HG02938 (cell line): ENCODE results near the gene DNASE1L2.

Experiments
- ATAC-seq: cut with Tn5 transposase; IDR thresholded peaks from one replicate; pipeline ENCODE4 v1.9.1; 2021; ENCODE audit warnings: mild to moderate bottlenecking, moderate library complexity; ENCODE audit not compliant: unreplicated experiment

Gene DNASE1L2

DNA sequence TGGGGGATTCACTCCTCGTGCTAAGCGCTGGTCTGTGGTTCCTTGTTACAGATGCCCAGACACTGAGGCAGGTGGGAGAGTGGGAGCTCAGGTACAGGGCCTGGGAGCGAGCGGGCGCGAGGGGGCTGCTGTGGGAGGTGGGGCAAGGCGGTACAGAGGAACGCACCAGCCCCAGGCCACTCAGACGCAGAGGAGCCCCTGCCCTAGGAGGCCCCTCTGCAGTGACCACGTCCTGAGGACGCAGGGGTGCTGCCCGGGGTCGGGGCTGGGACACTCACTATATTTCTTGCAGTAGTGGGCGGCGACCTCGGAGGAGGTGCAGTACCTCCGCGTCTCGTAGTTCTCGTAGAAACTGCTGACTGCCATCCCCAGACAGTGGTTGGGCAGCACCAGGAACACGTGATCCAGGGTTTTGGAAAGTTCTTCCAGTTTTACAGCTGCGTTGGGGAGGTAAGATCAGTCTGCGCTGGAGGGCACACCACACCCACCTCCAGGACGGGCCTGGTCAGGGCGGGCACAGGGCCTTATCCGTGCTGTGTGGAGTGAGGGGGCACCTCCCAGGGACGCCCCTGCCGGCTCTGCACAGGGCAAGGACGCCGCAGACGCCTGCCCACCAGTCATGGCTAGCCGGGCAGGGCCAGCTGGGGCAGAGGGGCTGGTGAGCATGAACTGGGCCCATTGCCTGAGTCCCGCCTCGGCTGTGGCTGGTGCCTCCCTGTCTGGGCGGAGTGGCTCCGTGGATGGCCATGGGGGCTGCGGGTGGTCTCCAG lies 47.9 kb downstream of the DNASE1L2 start:
- ATAC-seq = no peak

DNA sequence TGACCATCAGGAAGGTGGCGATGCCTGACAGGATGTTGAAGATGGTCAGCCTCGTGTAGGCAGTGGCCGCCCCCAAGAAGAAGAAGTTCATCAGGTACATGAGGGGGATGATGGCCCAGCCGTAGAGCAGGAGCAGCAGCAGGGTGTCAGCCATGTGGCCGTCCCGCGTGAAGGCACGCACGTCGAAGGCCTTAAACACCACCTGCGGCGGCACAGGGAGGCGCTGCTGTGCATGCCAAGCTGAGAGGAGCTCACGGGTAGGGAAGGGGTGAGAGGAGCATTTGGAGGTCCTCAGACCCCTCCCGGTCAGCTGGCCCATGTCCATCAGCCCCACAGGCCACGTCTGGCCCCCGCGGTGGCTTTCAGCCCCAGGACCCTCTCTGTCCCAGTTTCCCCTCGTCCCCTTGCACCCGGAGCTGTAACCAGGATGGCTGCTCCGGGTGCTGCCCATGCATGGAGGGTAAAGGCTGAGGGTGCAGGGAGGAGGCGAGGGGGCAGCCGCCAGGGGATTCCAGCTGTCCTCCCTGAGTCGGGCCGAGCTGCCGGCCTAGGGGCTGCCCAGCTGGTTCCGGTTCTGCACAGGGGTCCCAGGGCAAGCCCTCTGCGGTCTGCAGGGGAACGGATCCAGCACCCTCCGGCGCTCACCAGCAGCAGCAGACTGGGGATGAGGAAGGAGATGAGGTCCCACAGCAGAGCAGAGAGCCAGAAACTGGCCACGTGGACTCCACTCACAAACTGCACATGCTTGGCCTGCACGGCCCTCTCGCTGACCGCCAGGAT lies 48.7 kb downstream of the DNASE1L2 start:
- ATAC-seq = no peak

DNA sequence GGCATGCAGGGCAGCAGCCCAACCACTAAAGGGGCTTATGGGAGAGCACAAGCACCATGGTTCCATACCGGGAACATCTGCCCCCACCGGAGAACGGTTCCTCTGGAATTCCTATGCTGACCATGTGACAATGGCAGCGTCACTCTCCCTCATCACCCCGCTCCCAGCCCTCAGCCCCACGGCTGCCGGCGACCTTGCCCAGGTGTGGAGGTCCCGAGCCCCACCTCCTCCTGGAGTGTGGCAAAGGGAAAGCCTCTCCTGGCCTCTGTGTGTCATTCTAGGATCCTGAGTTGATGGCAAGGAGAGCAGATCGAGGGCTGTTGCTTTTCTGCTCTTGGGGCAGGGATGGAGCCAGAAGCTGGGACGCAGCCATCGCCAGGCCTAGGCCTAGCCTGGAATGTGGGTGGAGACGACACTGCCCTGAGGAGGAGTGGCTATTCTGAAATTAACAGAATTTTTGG lies 49.5 kb downstream of the DNASE1L2 start:
- no peak for ATAC-seq

DNA sequence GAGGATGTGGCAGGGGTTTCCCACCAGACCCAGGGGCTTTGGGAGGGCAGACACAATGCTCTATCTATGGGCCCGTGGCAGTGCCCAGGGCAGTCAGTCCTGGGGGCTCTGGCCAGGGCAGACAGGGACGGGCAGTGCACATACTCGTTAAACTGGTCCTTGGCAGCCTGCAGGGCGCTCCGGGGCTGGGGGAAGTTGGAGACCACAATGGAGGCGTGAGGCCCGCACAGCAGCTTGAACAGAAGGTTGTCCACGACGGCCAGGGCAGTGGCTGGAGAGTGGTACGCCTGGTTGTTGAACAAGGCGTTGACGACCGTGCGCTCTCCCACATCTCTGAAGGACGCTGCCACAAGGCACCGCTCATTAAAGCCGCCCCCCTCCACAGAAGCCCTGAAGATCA lies 50.3 kb downstream of the DNASE1L2 start:
- no peak for ATAC-seq

DNA sequence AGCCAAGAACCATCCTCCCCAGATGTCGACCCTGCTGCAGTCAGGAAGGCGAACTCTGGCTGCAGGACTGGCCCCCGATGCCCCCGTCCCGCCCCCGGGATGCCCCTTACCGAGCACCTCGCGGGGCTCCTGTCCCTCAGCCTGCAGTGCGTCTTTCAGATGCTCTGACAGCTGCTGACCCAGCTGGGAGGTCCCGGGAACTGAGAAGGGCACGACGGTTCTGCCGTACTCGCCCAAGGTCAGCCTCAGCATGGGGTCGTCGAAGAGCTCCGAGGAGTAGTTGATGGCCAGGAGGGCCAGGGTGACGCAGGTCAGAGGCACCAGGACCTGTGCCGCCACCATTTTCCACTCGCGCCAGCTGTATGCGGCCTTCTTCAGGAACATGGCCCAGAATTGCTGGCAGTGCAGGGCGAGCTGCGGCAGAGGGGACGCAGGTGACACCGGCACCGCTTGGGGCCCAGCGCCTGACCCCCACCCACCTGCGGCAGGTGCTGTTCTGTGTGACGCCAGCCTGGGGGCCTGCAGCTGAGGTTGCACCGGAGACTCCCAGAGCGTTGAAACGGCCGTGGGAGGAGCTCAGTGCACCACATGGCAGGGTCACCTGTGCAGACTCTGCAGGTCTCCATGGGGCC lies 51.8 kb downstream of the DNASE1L2 start:
- ATAC-seq = no peak
